ENCODE results near the gene FRMPD4. TPM values are rescaled to one million over a fixed set of nuclear protein-coding genes. Genes with fewer than 3 reads are reported as not detected.

The FRMPD4 gene
- total RNA-seq, 5 donors from 2014 or later (not counting 1 experiment from before 2014, with no cell fraction given), result not detected

GRCh38 chrX:12137951-12138360 is 317 bp upstream of the FRMPD4 start:
- 1% methylated on average over 10 of the region's 24 CpGs for WGBS (ENCODE audit: insufficient coverage)
- H3K36me3 Mint-ChIP-seq, result no peaks in the 10 kb centered on the region
- ATAC-seq (replicated peaks in 1 of 4) (no peak), DNase-seq (no peak)
- no peaks in the 10 kb centered on the region for H3K4me1 ChIP-seq (ENCODE audit: control insufficient read depth in 1 of 2, extremely low read depth in 1 of 2, insufficient read depth in 2 of 2, low read length in 2 of 2)
- no peaks in the 10 kb centered on the region for H3K9me3 Mint-ChIP-seq
- peaks cover 15 to 28% of the 10 kb centered on the region in 2 donors for H3K27me3 Mint-ChIP-seq
- no peak overlapping the region for H3K27ac Mint-ChIP-seq
- CTCF ChIA-PET, result no interaction called here
- H3K9me3 ChIP-seq, result no peaks in the 10 kb centered on the region
- no peaks in the 10 kb centered on the region for H3K36me3 ChIP-seq (ENCODE audit: control insufficient read depth in 2 of 2, extremely low read depth in 1 of 2, insufficient read depth in 1 of 2, low read length in 1 of 2)
- H3K27me3 ChIP-seq (replicated peaks in 1 of 2; ENCODE audit: control insufficient read depth in 2 of 2, extremely low read depth in 1 of 2, insufficient read depth in 2 of 2, low read length in 1 of 2), result peaks cover 0 to 8% of the 10 kb centered on the region in 2 experiments
- no peak overlapping the region for H3K4me3 ChIP-seq (ENCODE audit: control insufficient read depth in 1 of 2, extremely low read depth in 1 of 2, low read length in 1 of 2)
- H3K4me3 Mint-ChIP-seq, result no peak overlapping the region
- H3K4me1 Mint-ChIP-seq, result peaks cover 0 to 4% (median 0%) of the 10 kb centered on the region in 3 donors
- H3K27ac ChIP-seq (ENCODE audit: low read length), result no peak overlapping the region
- POLR2A ChIA-PET, result no interaction called here

- WGBS (ENCODE audit: insufficient coverage), result no CpG with 5 or more reads among the region's 4 CpGs
- Histone ChIP-seq H3K27ac (ENCODE audit: low read length) (no peak overlapping the region), H3K36me3 (ENCODE audit: control insufficient read depth in 2 of 2, extremely low read depth in 1 of 2, insufficient read depth in 1 of 2, low read length in 1 of 2) (no peaks in the 10 kb centered on the region), H3K4me1 (ENCODE audit: control insufficient read depth in 1 of 2, extremely low read depth in 1 of 2, insufficient read depth in 2 of 2, low read length in 2 of 2) (no peaks in the 10 kb centered on the region), H3K4me3 (ENCODE audit: control insufficient read depth in 1 of 2, extremely low read depth in 1 of 2, low read length in 1 of 2) (no peak overlapping the region), H3K9me3 (no peaks in the 10 kb centered on the region), H3K27me3 (replicated peaks in 1 of 2; ENCODE audit: control insufficient read depth in 2 of 2, extremely low read depth in 1 of 2, insufficient read depth in 2 of 2, low read length in 1 of 2) (peaks cover 0 to 8% of the 10 kb centered on the region in 2 experiments)
- DNase-seq, result no peak
- peaks cover 0 to 4% (median 0%) of the 10 kb centered on the region in 3 donors for H3K4me1 Mint-ChIP-seq
- ChIA-PET POLR2A (interaction anchor here in 1 of 2 donors (0.6 kb wide), 1 partner anchor 69 kb away, joined by 3 read pairs; no protein-coding TSS in a partner anchor), CTCF (no interaction called here)
- H3K9me3 Mint-ChIP-seq, result no peaks in the 10 kb centered on the region
- H3K27me3 Mint-ChIP-seq, result peaks cover 15 to 28% of the 10 kb centered on the region in 2 donors
- no peak for ATAC-seq (replicated peaks in 1 of 4)
- no peak overlapping the region for H3K4me3 Mint-ChIP-seq
- no peak overlapping the region for H3K27ac Mint-ChIP-seq
- no peaks in the 10 kb centered on the region for H3K36me3 Mint-ChIP-seq
These were observed 1.8 kb downstream of the FRMPD4 start for GRCh38 chrX:12139934-12140611.

- peaks cover 0 to 4% (median 0%) of the 10 kb centered on the region in 3 donors for H3K4me1 Mint-ChIP-seq
- Histone ChIP-seq H3K4me1 (ENCODE audit: control insufficient read depth in 1 of 2, extremely low read depth in 1 of 2, insufficient read depth in 2 of 2, low read length in 2 of 2) (no peaks in the 10 kb centered on the region), H3K36me3 (ENCODE audit: control insufficient read depth in 2 of 2, extremely low read depth in 1 of 2, insufficient read depth in 1 of 2, low read length in 1 of 2) (no peaks in the 10 kb centered on the region), H3K27ac (ENCODE audit: low read length) (no peak overlapping the region), H3K9me3 (no peaks in the 10 kb centered on the region), H3K27me3 (replicated peaks in 1 of 2; ENCODE audit: control insufficient read depth in 2 of 2, extremely low read depth in 1 of 2, insufficient read depth in 2 of 2, low read length in 1 of 2) (peaks cover 0 to 8% of the 10 kb centered on the region in 2 experiments), H3K4me3 (ENCODE audit: control insufficient read depth in 1 of 2, extremely low read depth in 1 of 2, low read length in 1 of 2) (no peak overlapping the region)
- ATAC-seq (replicated peaks in 1 of 4) (no peak), DNase-seq (no peak)
- no peaks in the 10 kb centered on the region for H3K9me3 Mint-ChIP-seq
- no peak overlapping the region for H3K27ac Mint-ChIP-seq
- H3K27me3 Mint-ChIP-seq, result peaks cover 10 to 20% of the 10 kb centered on the region in 2 donors
- ChIA-PET CTCF (no interaction called here), POLR2A (no interaction called here)
- no CpG with 5 or more reads among the region's 3 CpGs for WGBS (ENCODE audit: insufficient coverage)
- H3K36me3 Mint-ChIP-seq, result no peaks in the 10 kb centered on the region
- no peak overlapping the region for H3K4me3 Mint-ChIP-seq
These were observed 3.2 kb downstream of the FRMPD4 start for GRCh38 chrX:12141511-12141910.

GRCh38 chrX:12142661-12143060 is 4.4 kb downstream of the FRMPD4 start:
- Histone ChIP-seq H3K36me3 (ENCODE audit: control insufficient read depth in 2 of 2, extremely low read depth in 1 of 2, insufficient read depth in 1 of 2, low read length in 1 of 2) (no peaks in the 10 kb centered on the region), H3K27me3 (replicated peaks in 1 of 2; ENCODE audit: control insufficient read depth in 2 of 2, extremely low read depth in 1 of 2, insufficient read depth in 2 of 2, low read length in 1 of 2) (peaks cover 0 to 8% of the 10 kb centered on the region in 2 experiments), H3K9me3 (no peaks in the 10 kb centered on the region), H3K4me3 (ENCODE audit: control insufficient read depth in 1 of 2, extremely low read depth in 1 of 2, low read length in 1 of 2) (no peak overlapping the region), H3K4me1 (ENCODE audit: control insufficient read depth in 1 of 2, extremely low read depth in 1 of 2, insufficient read depth in 2 of 2, low read length in 2 of 2) (no peaks in the 10 kb centered on the region), H3K27ac (ENCODE audit: low read length) (no peak overlapping the region)
- no peak for ATAC-seq (replicated peaks in 1 of 4)
- Mint-ChIP-seq H3K4me1 (peaks cover 0 to 3% (median 0%) of the 10 kb centered on the region in 3 donors), H3K27me3 (peaks cover 3 to 12% of the 10 kb centered on the region in 2 donors), H3K4me3 (no peak overlapping the region), H3K27ac (no peak overlapping the region), H3K36me3 (no peaks in the 10 kb centered on the region), H3K9me3 (no peaks in the 10 kb centered on the region)
- ChIA-PET CTCF (no interaction called here), POLR2A (interaction anchor here in 1 of 2 donors (0.6 kb wide), 1 partner anchor 118 kb away, joined by 3 read pairs; no protein-coding TSS in a partner anchor)
- WGBS (ENCODE audit: insufficient coverage), result 60% methylated on average over 1 of the region's 4 CpGs
- no peak for DNase-seq

GRCh38 chrX:12145402-12145801 is 7.1 kb downstream of the FRMPD4 start:
- peaks cover 0 to 15% of the 10 kb centered on the region in 2 donors for H3K27me3 Mint-ChIP-seq
- H3K4me1 ChIP-seq (ENCODE audit: control insufficient read depth in 1 of 2, extremely low read depth in 1 of 2, insufficient read depth in 2 of 2, low read length in 2 of 2), result no peaks in the 10 kb centered on the region
- POLR2A ChIA-PET, result interaction anchor here in 1 of 2 donors (0.5 to 0.7 kb wide), 2 partner anchors 203 to 324 kb away, joined by 3 to 4 read pairs; no protein-coding TSS in a partner anchor
- no peak overlapping the region for H3K4me3 ChIP-seq (ENCODE audit: control insufficient read depth in 1 of 2, extremely low read depth in 1 of 2, low read length in 1 of 2)
- H3K4me1 Mint-ChIP-seq, result no peaks in the 10 kb centered on the region
- H3K27ac Mint-ChIP-seq, result no peak overlapping the region
- no peak for ATAC-seq (replicated peaks in 1 of 4)
- H3K36me3 Mint-ChIP-seq, result no peaks in the 10 kb centered on the region
- no CpG with 5 or more reads among the region's 2 CpGs for WGBS (ENCODE audit: insufficient coverage)
- H3K27me3 ChIP-seq (replicated peaks in 1 of 2; ENCODE audit: control insufficient read depth in 2 of 2, extremely low read depth in 1 of 2, insufficient read depth in 2 of 2, low read length in 1 of 2), result no peaks in the 10 kb centered on the region
- no peaks in the 10 kb centered on the region for H3K9me3 ChIP-seq
- no peak overlapping the region for H3K27ac ChIP-seq (ENCODE audit: low read length)
- no peak for DNase-seq
- H3K9me3 Mint-ChIP-seq, result no peaks in the 10 kb centered on the region
- no peaks in the 10 kb centered on the region for H3K36me3 ChIP-seq (ENCODE audit: control insufficient read depth in 2 of 2, extremely low read depth in 1 of 2, insufficient read depth in 1 of 2, low read length in 1 of 2)
- H3K4me3 Mint-ChIP-seq, result no peak overlapping the region
- CTCF ChIA-PET, result no interaction called here

GRCh38 chrX:12149670-12150407 is 11.6 kb downstream of the FRMPD4 start:
- no peaks in the 10 kb centered on the region for H3K9me3 Mint-ChIP-seq

More at GRCh38 chrX:12149670-12150407, 11.6 kb downstream of the FRMPD4 start:
- Histone ChIP-seq H3K27me3 (replicated peaks in 1 of 2; ENCODE audit: control insufficient read depth in 2 of 2, extremely low read depth in 1 of 2, insufficient read depth in 2 of 2, low read length in 1 of 2) (no peaks in the 10 kb centered on the region), H3K9me3 (no peaks in the 10 kb centered on the region), H3K36me3 (ENCODE audit: control insufficient read depth in 2 of 2, extremely low read depth in 1 of 2, insufficient read depth in 1 of 2, low read length in 1 of 2) (no peaks in the 10 kb centered on the region), H3K27ac (ENCODE audit: low read length) (no peak overlapping the region), H3K4me3 (ENCODE audit: control insufficient read depth in 1 of 2, extremely low read depth in 1 of 2, low read length in 1 of 2) (no peak overlapping the region), H3K4me1 (ENCODE audit: control insufficient read depth in 1 of 2, extremely low read depth in 1 of 2, insufficient read depth in 2 of 2, low read length in 2 of 2) (no peaks in the 10 kb centered on the region)
- Mint-ChIP-seq H3K4me3 (no peak overlapping the region), H3K4me1 (no peaks in the 10 kb centered on the region), H3K27ac (no peak overlapping the region), H3K36me3 (no peaks in the 10 kb centered on the region), H3K27me3 (peaks cover 0 to 5% of the 10 kb centered on the region in 2 donors)
- no peak for ATAC-seq (replicated peaks in 1 of 4)
- DNase-seq, result no peak
- POLR2A ChIA-PET, result no interaction called here
- CTCF ChIA-PET, result no interaction called here
- WGBS (ENCODE audit: insufficient coverage), result 83% methylated on average over 2 of the region's 4 CpGs
